Stimulated activated effector memory CD8-positive, alpha-beta T cell treated with anti-CD3 and anti-CD28 coated beads, Interleukin-12 subunit alpha, Interleukin-12 subunit beta, amount 100 ng/mL, for 72 hours (primary cell): ENCODE measurements around the gene ZNF341.
A peak's percentile ranks its signal among the peaks of the same experiment; 100 is the strongest.

Experiments used
- ATAC-seq: fragments of 150-1000 bp; cut with Tn5 transposase; 2 replicates; pipeline ENCODE4 v1.10.0; 2021
- DNase-seq, 2 donors: peaks; one replicate each; pipeline ENCODE4 v3.0.0; 2021 to 2022; ENCODE audit warnings: low spot score in 2 of 2
- H3K27ac Mint-ChIP-seq: one replicate; pipeline ENCODE4 v1.8.0; 2022; ENCODE audit warnings: mild to moderate bottlenecking, mixed read lengths
- H3K36me3 Mint-ChIP-seq: one replicate; pipeline ENCODE4 v1.8.0; 2022; ENCODE audit warnings: mild to moderate bottlenecking, mixed read lengths
- H3K4me1 Mint-ChIP-seq: one replicate; pipeline ENCODE4 v1.8.0; 2022; ENCODE audit warnings: mixed read lengths
- H3K4me3 Mint-ChIP-seq: one replicate; pipeline ENCODE4 v1.8.0; 2022; ENCODE audit warnings: mild to moderate bottlenecking, mixed read lengths
- H3K9me3 Mint-ChIP-seq: one replicate; pipeline ENCODE4 v1.8.0; 2022; ENCODE audit warnings: mixed read lengths

ZNF341 gene

DNA sequence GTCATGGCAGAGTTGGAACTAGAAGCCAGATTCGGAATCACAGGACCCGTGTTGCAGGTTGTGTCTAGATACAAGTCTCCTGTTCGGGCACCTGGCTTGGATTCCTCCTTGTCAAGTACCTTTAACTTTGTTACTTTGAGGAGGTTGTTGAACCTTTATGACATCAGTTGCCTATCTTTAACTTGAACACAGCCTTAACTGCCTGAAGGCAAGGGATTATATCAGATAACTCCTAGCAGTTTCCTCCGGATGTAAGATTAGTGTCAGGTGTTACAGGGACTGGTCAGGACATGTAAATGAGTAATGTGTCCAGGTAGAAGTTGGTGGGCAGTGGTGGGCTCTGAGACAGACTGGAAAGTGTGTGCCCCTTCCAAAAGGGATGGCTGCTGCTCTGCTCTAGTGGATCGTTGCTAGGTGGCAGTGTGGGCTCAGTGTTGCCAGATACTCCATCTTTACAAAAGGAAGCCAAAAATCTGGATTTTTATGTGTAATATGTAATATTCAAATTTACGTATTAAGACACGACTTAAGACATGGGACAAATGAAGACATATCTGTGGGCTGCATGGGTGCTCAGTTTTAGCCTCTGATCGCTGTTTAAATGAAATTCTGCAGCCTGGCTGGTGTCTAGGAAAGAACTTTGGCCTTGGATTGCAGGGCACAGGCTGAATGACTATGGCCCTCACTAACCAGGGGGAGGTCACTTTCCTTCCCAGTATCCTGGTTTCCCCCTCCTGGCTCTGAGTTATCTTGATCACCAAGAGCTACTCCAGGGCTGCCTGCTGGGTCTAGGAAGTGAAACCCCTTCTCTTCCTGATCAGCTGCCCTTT lies 106.5 kb downstream of the ZNF341 start:
- H3K4me1 Mint-ChIP-seq = peaks cover 92% of the 10 kb centered on the region
- H3K4me3 Mint-ChIP-seq = no peak overlapping the region
- DNase-seq = no peak
- no peak for ATAC-seq
- H3K9me3 Mint-ChIP-seq = no peaks in the 10 kb centered on the region
- peaks cover 44% of the 10 kb centered on the region for H3K36me3 Mint-ChIP-seq
- peak overlapping the region; percentile 91 for H3K27ac Mint-ChIP-seq

DNA sequence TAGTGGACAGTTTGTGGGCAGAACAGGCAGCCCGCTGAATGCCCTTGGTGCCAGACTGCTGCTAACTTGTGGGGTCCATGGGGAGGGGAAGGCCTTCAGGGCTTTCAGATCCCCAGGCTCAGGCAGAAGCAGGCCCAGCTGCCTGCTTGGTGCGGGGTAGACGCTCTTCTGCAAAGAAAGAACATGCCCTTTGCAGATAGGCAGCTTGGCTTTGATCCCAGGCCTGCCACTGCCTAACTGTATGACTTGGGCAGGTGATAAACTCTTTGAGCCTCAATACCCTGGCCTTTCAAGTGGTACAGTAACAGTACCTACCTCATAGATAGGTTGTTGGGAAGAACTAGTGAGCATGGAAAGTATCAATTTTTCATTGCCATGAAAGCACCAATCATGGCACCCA lies 107.8 kb downstream of the ZNF341 start:
- Mint-ChIP-seq H3K4me3 (no peak overlapping the region), H3K36me3 (peaks cover 33% of the 10 kb centered on the region), H3K27ac (peak overlapping the region; percentile 49), H3K9me3 (no peaks in the 10 kb centered on the region), H3K4me1 (peaks cover 92% of the 10 kb centered on the region)
- ATAC-seq (no peak), DNase-seq (no peak)

DNA sequence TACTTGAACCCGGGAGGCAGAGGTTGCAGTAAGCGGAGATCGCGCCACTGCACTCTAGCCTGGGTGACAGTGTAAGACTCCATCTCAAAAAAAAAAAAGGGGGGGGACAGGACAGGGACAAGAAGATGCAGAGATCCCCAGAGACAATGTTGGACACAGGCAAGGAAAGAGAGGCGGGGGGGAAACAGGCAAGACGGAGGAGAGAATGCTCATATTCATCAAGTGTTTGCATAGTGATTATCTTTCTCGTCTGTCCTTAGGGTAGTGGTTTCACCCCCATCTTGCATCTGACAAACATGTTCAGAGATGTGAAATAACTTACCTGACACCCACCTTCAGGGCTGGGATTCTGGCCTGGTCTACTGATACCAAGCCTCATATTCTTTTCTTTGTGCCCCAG lies 108.4 kb downstream of the ZNF341 start:
- Mint-ChIP-seq H3K4me1 (peaks cover 88% of the 10 kb centered on the region), H3K27ac (no peak overlapping the region), H3K36me3 (peaks cover 27% of the 10 kb centered on the region), H3K4me3 (no peak overlapping the region), H3K9me3 (no peaks in the 10 kb centered on the region)
- no peak for ATAC-seq
- no peak for DNase-seq

DNA sequence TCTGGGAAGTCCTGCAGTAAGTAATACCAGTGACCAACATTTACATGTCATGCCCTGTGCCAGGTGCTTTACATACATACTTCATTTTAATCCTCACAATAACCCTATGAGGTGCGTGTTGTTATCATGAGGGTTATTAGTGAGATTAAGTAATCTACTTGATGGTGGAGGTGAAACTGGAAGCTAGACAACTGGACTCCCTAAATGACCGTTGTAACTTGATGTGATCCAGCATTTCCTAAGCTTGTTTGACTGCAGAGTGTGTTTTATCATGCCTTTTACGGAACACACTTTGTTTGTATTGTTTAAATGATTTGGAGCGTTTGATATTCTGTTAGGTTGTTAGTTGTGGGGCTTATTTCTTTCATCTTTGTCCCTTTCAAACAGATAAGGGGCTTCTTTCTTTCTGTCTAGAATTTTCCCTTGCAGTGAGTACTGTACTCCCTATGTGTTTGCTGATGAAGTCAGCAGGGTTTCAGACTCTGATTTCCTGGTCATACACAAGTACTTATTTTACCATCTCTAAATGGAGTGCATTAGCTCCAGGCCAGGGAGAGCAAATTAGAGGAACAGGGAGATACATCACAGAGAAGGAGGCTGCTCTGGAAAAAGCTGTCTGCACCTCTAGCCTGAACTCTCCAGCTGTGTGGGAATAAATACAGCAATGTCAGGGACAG lies 109.1 kb downstream of the ZNF341 start:
- no peak for ATAC-seq
- Mint-ChIP-seq H3K36me3 (peaks cover 20% of the 10 kb centered on the region), H3K27ac (no peak overlapping the region), H3K9me3 (no peaks in the 10 kb centered on the region), H3K4me3 (no peak overlapping the region), H3K4me1 (peaks cover 88% of the 10 kb centered on the region)
- no peak for DNase-seq

DNA sequence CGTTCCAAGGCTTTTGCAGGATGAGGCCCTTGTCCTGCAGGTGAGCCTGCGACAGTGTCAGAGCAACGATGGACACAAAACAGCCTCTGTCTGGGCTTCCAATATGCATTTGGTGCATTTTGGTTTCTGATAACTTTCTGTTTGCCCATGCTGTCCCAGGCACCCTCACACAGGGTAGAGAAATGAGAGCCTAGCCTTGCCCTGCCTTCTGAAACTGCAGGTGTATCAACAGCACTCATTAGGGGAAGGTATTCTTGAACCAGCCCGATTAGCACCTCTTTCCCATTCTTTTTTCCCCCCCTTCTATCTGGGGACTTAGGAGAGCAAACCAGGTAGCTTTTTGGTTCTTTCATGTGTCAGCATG lies 109.6 kb downstream of the ZNF341 start:
- no peak overlapping the region for H3K4me3 Mint-ChIP-seq
- no peak for ATAC-seq
- peaks cover 88% of the 10 kb centered on the region for H3K4me1 Mint-ChIP-seq
- H3K36me3 Mint-ChIP-seq = peaks cover 15% of the 10 kb centered on the region
- no peak for DNase-seq
- no peaks in the 10 kb centered on the region for H3K9me3 Mint-ChIP-seq
- peak overlapping the region; percentile 29 for H3K27ac Mint-ChIP-seq
